Sigmoid colon (tissue), 4 donors: Measurements from ENCODE around the gene GPX3.

ENCODE experiments used
- CTCF ChIP-seq, 4 experiments: fragments of 450-650 bp in 3 of 4; fragments of 200-600 bp in 1 of 4; IDR thresholded peaks; one replicate each; pipeline ENCODE4 v1.5.1; 2016 to 2019; ENCODE audit warnings: antibody characterized with exemption in 4 of 4, mild to moderate bottlenecking in 3 of 4, moderate library complexity in 2 of 4
- EP300 ChIP-seq, 4 donors: sonication (generic); formaldehyde crosslinking; IDR thresholded peaks; one replicate each; pipeline ENCODE4 v1.6.1; 2017; ENCODE audit warnings: antibody characterized with exemption in 4 of 4
- POLR2A ChIP-seq, 2 donors: fragments of 450-650 bp; IDR thresholded peaks; one replicate each; pipeline ENCODE4 v1.6.1; 2016; ENCODE audit warnings: antibody characterized with exemption in 2 of 2, mild to moderate bottlenecking in 2 of 2, moderate library complexity in 2 of 2

- TF ChIP-seq CTCF (IDR thresholded peaks at IDR 0.05), result no peak
- no peak for TF ChIP-seq EP300 (IDR thresholded peaks at IDR 0.05)
- no peak for TF ChIP-seq POLR2A (IDR thresholded peaks at IDR 0.05)
Measured at GRCh38 chr5:151064916-151065499, 44.6 kb downstream of the GPX3 start.
